GM18520 (cell line): Measurements from ENCODE around the gene NFIL3.
"Not testable (repeated sequence)": the region's sequence is repeated elsewhere in the genome, so short reads cannot be mapped to it uniquely, and the experiment has no call there.

Experiments used
- ATAC-seq: cut with Tn5 transposase; IDR thresholded peaks from one replicate; pipeline ENCODE4 v1.9.1; 2021; ENCODE audit not compliant: unreplicated experiment

Gene NFIL3, protein sequence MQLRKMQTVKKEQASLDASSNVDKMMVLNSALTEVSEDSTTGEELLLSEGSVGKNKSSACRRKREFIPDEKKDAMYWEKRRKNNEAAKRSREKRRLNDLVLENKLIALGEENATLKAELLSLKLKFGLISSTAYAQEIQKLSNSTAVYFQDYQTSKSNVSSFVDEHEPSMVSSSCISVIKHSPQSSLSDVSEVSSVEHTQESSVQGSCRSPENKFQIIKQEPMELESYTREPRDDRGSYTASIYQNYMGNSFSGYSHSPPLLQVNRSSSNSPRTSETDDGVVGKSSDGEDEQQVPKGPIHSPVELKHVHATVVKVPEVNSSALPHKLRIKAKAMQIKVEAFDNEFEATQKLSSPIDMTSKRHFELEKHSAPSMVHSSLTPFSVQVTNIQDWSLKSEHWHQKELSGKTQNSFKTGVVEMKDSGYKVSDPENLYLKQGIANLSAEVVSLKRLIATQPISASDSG

DNA sequence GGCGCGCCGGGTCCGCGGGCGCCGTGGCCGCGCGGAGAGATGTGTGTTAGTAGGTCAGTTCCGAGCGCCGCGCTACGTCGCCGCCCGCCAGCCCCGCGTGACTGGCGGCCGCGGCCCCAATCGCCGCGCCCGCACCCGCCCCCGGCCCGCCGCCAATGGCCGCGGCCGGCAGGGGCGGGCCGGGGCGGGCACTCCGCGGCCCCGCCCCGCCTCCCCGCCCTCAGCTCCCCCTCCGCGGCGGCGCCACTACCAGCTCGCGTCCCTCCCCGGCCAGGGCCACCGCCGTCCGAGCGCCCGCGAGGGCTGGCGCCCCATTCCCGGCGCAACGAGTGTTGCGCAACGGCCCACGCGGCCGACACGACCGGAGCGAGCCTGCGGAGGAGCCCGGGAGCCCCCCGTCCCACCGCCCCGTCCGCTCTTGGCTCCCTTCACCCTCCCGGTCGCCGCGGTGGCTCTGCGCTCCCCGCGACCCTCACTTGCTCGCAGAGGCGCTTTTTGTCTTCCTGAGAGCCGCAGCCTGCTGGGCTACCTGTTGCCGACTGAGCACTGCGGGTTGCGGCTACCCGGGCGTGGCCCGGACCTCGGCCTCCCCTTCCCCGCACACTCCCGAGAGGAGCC, at the start of gene NFIL3:
TSS of gene NFIL3 (minus strand) at position 48 of the 618 bp plus-strand sequence. CDS start 13,098 bp downstream, outside the sequence.
- ATAC-seq, result peak; percentile 79

DNA sequence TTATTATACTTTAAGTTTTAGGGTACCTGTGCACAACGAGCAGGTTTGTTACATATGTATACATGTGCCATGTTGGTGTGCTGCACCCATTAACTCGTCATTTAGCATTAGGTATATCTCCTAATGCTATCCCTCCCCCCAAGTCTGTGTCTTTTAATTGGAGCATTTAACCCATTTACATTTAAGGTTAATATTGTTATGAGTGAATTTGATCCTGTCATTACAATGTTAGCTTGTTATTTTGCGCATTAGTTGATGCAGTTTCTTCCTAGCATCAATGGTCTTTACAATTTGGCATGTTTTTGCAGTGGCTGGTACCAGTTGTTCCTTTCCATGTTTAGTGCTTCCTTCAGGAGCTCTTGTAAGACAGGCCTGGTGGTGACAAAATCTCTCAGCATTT, 47.9 kb upstream of the NFIL3 start:
- ATAC-seq, result not testable (repeated sequence)

DNA sequence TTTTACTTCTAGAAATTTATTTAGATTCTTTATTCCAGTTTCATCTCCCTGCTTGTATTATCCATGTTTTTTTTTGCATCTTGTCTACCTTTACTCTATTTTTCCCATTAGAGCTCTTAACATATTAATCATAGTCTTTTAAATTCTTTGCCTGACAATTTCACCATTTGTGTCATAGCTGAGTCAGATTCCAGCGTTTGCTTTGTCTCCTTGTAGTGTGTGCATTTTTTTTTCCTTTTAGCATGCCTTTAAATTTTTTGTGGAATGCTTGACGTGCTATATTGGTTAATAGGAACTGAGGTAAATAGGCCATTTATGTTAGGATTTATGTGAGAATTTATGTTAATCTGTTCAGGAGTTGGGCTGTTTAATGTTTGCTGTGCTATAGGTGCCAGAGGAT, 41.8 kb upstream of the NFIL3 start:
- no peak for ATAC-seq

DNA sequence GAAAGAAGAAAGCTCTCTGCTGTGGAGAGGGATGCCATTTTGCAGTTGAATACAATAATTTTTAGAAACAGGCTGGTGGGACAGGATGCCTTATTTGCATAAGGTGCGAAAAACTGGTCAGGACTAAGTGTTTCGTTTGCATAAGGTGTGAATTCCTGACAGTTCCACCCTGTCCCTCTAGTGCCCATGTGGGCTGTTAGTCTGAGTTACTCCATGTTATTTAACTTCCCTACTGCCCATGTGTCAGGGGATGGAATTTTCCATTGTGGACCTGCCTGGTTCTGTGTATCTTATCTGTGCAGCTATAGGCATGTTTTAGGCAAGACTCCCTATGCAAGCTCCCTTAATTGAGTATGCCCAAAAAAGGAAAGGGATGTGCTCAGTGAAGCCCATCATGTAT, 35.3 kb upstream of the NFIL3 start:
- ATAC-seq, result no peak

DNA sequence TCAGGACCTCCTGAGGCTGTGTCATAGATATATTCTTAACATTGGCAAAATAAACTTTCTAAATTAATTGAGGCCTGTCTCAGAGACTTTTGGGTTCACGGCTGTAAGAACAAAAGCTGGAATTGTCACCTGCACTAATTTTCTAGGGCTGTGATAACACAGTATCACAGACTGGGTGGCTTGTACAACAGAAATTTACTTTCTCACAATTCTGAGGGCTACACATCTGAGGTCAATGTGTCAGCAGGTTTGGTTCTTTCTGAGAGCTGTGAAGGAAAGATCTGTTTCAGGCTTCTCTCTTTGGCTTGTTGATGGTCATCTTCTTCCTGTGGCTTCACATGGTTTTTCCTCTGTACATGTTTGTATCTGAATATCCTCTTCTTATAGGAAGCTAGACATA, 29.2 kb upstream of the NFIL3 start:
- no peak for ATAC-seq

DNA sequence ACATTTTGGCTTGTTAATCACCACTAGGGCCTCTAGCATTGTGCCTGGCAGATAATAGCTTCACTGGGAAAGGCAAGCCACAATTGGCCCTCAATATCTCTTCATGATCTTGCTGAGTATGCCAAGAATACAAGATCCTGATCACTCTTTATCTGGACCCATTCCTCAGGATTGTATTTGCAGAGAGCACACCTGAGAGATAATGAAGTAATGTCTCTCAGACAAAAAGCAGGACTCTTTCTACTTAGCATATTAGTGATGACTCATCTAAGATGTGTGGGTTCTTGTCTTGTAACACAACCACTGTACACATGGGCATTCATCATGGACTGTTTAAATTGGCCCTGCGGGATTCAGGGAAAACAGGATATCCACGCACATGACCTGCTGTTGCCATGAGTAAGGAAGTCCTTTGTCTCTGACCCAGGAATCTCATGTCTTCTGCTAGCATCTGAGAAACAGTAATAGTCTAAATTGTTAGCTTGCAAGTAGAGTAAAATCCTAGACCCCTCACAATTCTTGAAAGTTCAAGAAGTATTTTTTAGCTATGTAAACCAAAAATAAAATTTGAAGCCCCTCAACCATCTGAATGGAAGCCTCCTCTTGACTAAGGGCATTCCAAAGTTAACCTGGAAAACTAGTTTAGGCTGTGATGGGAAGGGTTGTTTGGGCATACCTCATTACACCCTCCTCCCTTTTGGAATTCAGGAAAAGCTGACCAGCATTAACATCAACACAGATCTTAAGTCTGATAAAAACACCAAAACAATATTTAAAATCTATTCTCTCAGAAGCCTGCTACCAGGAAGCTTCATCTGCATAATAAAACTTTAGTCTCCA, 28.0 kb upstream of the NFIL3 start:
- no peak for ATAC-seq

DNA sequence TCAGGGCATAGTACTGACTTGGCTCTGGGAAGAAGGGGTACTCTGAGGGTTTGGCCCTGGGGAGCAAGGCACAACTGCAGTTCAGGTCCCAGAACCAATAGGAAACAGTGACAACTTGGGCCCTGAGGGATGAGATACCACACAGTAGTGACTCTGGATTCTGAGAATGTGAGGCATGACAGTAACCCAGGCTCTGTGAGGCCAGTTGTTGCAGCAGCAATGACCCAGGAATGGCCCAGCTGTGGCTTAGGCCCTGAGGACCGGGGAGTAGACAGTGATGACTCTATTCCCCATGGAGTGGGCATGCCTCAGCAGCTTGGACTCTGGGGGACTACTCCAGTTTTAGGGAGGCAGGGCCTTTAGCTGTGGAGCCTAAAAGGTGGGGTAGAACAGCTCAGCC, 21.5 kb upstream of the NFIL3 start:
- ATAC-seq, result no peak

DNA sequence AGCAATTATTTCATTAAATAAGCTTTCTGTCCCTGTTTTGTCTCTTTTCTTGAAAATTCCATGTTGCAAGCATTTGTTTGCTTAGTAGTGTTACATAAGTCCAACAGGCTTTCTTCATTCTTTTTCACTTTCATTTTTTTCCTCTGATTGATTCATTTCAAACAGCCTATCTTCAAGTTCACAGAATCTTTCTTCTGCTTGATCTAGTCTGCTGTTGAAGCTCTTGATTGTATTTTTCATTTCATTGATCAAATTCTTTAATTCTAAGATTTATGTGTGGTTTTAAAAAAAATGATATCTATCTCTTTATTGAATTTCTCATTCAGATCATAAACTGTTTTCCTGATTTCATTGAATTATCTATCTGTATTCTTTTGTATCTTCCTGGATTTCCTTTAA, 20.4 kb upstream of the NFIL3 start:
- no peak for ATAC-seq

DNA sequence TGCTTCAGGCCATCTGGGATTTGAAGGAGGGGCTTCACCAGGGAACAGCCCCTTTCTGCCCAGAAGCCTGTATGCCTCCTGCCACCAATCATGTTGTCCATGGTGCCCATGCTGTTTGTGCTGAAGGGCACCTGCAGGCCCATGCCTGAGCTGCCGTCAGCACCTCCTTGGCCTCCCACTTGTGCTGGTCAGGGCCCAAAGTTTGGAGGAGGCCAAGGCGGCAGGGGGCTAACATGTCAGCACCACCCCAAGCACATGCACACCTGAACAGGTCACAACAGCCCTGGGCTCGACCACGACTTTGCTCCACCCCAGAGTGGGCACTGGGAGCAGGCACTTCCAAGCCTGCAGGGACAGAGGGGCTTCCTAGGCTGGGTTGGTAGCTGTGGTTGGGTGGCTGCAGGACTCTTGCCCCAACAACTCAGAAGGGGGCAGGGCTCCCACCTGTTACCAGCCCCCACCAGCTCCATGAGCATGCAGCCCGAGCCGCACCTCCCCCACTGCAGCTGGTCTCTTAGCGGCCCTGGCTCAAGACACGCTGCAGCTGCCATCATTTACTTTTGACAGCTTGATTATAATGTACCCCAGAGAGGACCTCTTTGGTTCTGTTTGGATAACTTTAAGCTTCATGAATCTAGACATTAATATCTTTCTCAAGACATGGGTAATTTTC, 19.8 kb upstream of the NFIL3 start:
- no peak for ATAC-seq

DNA sequence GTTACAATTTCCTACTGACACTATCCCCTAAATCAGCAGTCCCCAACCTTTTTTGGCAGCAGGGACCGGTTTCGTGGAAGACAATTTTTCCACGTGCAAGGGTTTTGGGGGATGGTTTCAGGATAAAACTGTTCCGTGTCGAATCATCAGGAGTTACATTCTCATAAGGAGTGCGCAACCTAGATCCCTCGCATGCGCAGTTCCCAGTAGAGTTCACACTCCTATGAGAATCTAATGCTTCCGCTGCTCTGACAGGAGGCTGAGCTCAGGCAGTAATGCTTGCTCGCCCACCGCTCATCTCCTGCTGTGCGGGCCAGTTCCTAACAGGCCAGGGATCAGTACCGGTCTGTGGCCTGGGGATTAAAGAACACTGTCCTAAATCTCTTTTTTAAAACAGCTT, 13.2 kb upstream of the NFIL3 start:
- ATAC-seq, result no peak

DNA sequence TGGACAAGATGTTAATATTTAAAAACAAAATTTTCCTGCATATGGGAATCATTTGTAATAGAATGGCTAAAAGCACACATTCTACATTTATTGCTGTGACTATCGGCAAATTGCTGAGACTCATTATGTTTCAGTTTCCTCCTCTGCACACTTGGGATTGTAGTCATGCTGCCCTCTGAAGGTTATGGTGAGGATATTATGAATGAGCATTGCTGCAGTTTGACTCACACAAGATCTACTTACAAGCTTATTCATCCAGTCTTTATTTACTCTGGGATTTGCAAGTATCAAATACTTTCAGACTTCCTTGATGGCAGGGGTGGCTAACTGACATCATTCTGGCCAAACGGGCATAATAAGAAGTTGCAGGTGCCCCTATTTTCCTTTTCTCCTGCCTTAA, 9.5 kb upstream of the NFIL3 start:
- ATAC-seq, result no peak

DNA sequence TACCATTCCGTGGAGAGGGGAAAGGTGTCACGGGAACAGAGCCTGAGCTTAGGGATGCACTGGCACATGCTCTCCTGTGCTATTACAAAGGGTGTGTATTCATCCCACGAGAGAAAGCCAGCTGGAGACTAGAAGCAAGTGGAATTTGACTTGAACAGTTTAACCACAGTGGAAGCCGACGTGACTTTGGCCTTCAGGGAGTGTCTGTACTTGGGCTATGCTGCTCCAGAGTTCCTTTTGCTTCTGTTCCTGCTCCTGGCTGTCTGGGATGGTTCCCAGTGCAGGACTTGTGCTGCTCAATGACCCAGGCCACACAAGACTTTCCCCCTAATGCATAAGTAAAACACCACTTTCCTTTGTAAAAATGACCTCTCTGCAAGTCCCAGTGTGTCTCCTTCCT, 7.9 kb upstream of the NFIL3 start:
- ATAC-seq, result no peak

DNA sequence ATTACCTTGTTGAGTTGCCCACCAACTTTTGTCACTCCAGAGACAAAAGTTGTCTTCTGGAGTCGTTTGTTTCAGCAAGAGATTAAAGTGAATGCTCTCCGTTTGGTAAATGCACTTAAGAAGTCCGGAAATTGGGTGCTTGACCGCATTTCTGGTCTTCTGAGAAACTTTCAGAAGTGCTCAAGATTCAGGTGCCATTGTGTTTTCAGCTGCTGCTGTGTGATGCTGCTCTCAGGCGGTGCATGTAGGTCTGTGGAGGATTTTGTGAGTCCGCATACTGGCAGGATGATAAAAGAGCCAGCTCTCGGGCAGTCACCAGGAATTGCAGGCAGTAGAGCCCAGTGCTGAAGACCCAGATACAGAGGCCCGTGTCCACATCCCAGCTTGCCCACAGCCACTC, 5.9 kb upstream of the NFIL3 start:
- ATAC-seq, result no peak

DNA sequence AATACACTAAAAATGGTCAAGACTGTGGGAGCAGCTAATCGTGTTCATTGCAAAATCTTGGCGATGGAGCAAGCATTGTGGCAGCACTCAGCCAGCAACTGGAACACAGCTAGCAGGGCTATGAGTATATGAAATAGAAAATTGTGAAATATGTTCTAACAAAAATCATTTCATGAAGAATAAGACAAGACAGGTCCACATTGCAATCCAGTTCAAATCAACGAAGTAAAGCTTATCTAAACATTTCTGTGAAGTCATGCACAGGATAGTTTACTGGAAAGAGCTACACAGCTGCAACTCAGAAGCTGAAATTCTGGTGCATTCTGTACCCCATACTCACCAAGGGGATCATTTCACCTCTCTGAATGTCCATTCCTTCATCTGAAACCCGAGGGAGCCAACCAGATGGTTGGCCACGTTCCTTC, 5.3 kb upstream of the NFIL3 start:
- no peak for ATAC-seq

DNA sequence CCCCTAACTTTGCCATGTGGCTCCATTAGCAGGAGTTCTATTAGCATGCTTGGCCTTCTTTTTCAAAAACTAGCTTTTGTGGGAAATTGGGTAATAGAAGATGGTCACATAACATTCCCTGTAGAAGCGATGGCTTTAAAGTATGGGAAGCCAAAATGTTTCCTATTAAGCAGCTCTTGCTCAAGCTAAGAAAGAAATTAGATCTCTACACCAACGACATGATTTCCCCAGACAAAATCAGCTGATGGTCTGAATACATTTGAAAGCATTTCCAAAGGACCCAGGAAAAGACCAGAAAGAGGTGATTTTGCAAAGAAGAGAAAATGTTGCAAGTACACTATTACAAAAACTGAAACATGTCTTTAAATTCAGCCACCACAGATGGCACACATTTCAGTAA, 4.8 kb upstream of the NFIL3 start:
- ATAC-seq, result no peak

DNA sequence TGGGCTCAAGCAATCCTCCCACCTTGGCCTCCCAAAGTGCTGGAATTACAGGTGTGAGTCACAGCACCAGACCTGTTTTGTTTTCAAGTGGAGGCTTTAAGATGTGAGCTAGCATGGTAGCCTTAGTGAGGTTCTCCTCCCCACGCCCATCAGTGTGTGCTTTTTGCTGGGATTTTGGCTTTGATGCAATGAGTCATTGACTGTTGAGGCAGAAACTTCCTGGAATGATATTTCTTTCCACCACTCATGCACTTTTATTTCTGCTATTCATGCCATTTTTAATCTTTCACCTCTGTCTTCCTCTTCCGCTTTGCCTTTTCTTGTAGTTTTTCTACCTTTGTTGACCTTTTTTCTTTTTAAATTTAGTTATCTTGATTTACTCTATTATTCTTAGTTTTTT, 4.2 kb upstream of the NFIL3 start:
- ATAC-seq, result no peak

DNA sequence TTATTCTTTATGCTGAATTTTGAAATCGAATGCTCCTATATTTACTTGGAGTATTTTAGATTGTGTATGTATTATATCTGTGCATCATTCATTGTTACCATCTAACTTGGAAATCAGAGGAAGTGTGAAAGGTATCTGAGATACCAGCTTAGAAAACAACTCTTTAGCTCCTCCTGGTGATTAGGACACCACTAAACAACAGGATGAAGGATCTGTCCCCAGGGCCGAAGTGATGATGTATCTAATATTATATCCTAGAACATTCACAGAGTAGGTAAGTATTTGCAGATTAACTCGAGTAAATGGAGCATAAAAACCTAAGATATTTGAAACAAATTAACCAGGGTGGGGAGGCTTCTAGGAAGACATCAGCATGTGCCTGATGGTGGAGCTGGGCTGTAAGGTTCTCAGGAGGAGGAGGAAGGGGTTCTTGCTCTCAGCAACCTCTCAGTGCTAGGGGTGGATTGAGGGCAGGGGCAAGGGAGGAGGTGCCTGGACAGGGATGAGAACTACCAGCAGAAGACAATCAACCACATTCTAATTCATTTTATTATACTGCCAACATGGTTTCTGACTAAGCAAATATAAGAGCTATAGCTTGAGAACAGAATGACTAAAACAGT, 2.6 kb upstream of the NFIL3 start:
- no peak for ATAC-seq

DNA sequence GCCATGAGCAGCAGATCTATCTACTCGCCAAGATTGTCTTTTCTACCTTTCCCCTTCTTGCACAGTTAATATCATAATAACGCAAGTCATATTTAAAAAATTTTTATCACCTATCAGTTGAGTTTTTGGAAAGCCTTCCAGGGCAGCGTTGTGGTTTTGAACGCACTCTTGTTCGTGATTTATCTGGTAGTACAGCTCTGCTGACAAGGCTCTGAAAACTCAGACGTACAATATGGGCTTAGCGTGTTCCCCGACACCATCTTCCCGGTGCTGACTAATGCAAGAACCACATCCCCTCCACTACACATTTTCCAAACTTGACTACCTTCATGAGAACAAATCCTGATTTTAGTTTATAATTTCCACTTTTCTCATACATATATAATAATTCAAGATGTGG, 1.6 kb upstream of the NFIL3 start:
- no peak for ATAC-seq

DNA sequence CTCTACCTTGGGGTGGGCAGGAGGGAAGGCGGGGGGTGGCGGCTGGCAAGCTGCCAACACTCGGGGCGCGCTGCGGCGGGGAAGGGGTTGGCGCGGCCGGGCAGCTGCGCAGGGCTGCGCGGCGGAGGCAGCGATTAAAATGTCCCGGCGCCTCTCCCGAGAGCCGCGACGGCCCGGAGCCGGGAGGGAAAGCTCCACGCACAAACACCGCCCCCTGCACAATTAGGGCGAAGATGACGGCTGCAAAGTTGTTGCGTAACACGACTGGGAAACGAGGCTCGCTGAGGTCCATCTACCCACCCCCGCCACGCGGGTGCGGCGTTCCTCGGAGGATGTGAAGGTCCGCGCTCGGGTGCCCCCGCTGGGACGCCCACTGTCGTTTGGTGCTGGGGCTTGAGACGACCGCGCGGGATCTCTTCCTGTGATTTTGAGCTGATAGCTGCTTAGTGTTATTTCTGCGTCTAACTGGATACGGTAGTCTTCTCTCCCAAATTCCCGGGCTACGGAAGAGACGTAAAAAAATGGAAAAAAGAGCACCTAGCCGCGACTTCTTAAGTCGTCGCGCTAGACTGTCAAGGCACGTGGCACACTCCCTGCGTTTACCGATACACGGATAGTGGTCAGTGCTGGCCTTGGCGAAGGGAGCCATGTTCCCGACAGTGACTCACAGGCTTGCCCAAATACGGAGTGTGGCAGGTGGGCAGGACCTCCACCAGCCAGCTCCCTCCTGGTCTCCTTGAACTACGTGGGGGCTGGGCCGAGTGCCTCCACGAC, 958 bp upstream of the NFIL3 start:
- no peak for ATAC-seq
